ENCODE measurements around the gene MAGI1. TPM values are rescaled to one million over a fixed set of nuclear protein-coding genes. Genes with fewer than 3 reads are reported as not detected.

MAGI1 gene
- total RNA-seq, 1 donor from 2014 or later = 47.1 TPM

- H3K9me3 ChIP-seq = no peaks in the 10 kb centered on the region
- no peaks in the 10 kb centered on the region for H3K36me3 ChIP-seq
- H3K27ac ChIP-seq = no peak overlapping the region
- intact Hi-C loops (cut with DNase I) = no loop called here
- H3K4me1 ChIP-seq = no peaks in the 10 kb centered on the region
- no peaks in the 10 kb centered on the region for H3K27me3 ChIP-seq
- no peak for TF ChIP-seq POLR2A (IDR thresholded peaks at IDR 0.05)
- TF ChIP-seq POLR2AphosphoS5 (IDR thresholded peaks at IDR 0.05; ENCODE audit: insufficient read depth in 1 of 2, low read depth in 1 of 2) = no peak
- TF ChIP-seq, protein P1, sequence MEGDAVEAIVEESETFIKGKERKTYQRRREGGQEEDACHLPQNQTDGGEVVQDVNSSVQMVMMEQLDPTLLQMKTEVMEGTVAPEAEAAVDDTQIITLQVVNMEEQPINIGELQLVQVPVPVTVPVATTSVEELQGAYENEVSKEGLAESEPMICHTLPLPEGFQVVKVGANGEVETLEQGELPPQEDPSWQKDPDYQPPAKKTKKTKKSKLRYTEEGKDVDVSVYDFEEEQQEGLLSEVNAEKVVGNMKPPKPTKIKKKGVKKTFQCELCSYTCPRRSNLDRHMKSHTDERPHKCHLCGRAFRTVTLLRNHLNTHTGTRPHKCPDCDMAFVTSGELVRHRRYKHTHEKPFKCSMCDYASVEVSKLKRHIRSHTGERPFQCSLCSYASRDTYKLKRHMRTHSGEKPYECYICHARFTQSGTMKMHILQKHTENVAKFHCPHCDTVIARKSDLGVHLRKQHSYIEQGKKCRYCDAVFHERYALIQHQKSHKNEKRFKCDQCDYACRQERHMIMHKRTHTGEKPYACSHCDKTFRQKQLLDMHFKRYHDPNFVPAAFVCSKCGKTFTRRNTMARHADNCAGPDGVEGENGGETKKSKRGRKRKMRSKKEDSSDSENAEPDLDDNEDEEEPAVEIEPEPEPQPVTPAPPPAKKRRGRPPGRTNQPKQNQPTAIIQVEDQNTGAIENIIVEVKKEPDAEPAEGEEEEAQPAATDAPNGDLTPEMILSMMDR (IDR thresholded peaks at IDR 0.05) = no peak
- no peak overlapping the region for H3K4me3 ChIP-seq
- no peak for DNase-seq (ENCODE audit: extremely low spot score in 2 of 2)
These were observed 725.1 kb downstream of the MAGI1 start for GRCh38 chr3:65313666-65314065.

DNA sequence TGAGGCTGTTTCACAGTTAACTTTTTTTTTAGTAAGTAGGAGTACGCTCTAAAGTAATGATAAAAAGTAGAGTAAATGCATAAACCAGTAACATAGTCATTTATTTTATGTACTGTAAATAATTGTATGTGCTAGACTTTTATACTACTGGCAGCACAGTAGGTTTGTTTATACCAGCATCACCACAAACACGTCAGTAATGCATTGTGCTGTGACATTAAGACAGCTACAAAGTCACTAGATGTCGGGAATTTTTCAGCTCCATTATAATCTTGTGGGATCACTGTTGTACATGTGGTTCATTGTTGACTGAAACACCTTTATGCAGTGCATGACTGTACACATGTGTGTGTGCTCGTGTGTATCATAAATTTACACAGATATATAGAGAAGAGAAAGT, 732.9 kb downstream of the MAGI1 start:
- no peaks in the 10 kb centered on the region for H3K36me3 ChIP-seq
- no peak for DNase-seq (ENCODE audit: extremely low spot score in 2 of 2)
- no peak overlapping the region for H3K27ac ChIP-seq
- TF ChIP-seq, protein P1 (IDR thresholded peaks at IDR 0.05) = no peak
- no peak overlapping the region for H3K4me3 ChIP-seq
- no peaks in the 10 kb centered on the region for H3K4me1 ChIP-seq
- no peaks in the 10 kb centered on the region for H3K9me3 ChIP-seq
- no peaks in the 10 kb centered on the region for H3K27me3 ChIP-seq
- intact Hi-C loops (cut with DNase I) = no loop called here

Small RNA genes lying within 50 kb of the gene (small RNA-seq; reads per million reads assigned to genes)
- gene RF00019 = not detected

Other genes with a start within 250 kb of the MAGI1 start
- 21.6 TPM for gene SLC25A26, start 182.1 kb upstream of the MAGI1 start, total RNA-seq

All from vagina (tissue), 2 donors.